ENCODE data around the gene PGS1. TPM values are rescaled to one million over a fixed set of nuclear protein-coding genes. Genes with fewer than 3 reads are reported as not detected.
A peak's percentile ranks its signal among the peaks of the same experiment; 100 is the strongest.

Gene PGS1
- total RNA-seq, 1 experiment from 2014 or later: 57.8 TPM

DNA sequence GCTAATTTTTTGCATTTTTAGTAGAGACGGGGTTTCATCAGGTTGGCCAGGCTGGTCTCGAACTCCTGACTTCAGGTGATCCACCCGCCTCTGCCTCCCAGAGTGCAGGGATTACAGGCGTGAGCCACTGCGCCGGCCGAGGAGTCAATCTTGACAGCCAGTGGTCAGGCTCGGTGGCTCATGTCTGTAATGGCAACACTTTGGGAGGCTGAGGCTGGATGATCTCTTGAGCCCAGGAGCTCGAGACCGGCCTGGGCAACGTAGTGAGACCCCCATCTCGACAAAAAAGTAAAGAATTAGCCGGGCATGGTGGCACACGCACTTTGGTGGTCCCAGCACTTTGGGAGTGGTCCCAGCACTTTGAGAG, 608 bp upstream of the PGS1 start:
- no peak for DNase-seq (ENCODE audit: low read depth)
- in situ Hi-C loops (cut with HindIII; ENCODE audit: low pct_unique_long_range_greater_than_20kb, low sequenced_read_pairs): no loop called here

DNA sequence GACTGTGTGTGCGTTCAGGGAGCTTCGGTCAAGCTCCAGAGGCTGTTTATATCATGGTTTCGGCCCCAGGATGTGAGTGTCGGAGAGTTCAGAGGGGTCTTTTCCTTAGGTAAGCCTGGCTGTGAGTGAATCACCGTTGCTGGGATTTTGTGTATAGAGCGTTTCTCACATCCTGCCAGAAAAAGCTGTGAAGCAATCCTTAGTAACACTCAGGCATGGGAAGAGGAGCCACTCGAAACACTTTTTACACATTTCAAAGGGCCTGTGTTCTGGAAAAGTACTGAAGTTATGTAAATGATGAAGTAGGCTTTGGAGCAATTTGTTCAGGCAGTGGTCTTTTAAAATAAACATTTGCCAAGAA, 662 bp downstream of the PGS1 start:
- in situ Hi-C loops (cut with HindIII; ENCODE audit: low pct_unique_long_range_greater_than_20kb, low sequenced_read_pairs): no loop called here
- DNase-seq (ENCODE audit: low read depth): no peak

DNA sequence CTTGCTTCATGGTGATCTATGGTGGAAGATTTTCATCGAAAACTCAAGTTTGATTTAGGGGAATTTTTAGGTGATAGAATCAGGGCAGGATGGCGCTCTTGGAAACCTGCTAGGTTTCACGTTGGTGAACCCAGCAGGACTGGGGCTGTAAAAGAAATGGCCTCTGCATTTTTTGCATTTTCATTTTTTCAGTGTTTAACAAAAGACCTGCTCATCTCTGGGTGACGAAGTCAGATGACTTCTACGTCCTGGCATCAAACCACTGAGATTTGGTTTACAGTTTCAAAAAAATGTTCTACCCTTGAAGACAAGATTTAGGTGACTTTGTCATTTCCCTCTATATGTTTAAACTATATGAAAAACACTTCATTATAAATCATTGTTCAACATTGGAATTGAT, 1.9 kb downstream of the PGS1 start:
- in situ Hi-C loops (cut with HindIII; ENCODE audit: low pct_unique_long_range_greater_than_20kb, low sequenced_read_pairs): no loop called here
- no peak for DNase-seq (ENCODE audit: low read depth)

DNA sequence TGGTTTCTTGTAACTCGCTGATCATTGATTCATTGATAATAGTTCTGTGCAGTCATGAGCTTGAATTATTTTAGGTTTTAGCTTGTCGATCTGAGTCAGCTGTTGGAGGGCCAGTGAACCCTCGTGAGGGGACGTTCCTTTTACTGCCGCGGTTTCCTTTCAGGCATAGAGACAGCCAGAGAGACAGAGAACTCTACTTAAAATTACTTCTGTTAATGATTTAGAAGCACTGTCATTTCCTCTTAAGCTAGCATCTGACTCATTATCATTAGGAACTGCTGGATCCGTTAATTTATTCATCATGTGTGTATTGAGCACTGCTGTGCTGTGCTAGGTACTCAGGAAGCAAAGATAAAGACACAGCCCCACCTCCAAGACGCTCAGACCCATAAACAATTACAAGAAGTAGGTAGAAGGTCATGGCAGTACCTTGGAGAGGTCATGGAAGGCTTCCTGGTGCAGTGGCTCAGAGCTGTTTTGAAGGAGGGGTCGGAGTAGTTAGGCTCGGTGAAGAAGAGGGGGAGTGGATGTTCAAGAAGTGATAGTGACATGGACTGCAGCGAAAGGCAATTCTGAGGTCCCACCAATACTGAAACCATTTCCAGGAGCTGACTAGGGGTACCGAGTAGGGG, 3.3 kb downstream of the PGS1 start:
- in situ Hi-C loops (cut with HindIII; ENCODE audit: low pct_unique_long_range_greater_than_20kb, low sequenced_read_pairs): no loop called here
- DNase-seq (ENCODE audit: low read depth): peak; percentile 87

DNA sequence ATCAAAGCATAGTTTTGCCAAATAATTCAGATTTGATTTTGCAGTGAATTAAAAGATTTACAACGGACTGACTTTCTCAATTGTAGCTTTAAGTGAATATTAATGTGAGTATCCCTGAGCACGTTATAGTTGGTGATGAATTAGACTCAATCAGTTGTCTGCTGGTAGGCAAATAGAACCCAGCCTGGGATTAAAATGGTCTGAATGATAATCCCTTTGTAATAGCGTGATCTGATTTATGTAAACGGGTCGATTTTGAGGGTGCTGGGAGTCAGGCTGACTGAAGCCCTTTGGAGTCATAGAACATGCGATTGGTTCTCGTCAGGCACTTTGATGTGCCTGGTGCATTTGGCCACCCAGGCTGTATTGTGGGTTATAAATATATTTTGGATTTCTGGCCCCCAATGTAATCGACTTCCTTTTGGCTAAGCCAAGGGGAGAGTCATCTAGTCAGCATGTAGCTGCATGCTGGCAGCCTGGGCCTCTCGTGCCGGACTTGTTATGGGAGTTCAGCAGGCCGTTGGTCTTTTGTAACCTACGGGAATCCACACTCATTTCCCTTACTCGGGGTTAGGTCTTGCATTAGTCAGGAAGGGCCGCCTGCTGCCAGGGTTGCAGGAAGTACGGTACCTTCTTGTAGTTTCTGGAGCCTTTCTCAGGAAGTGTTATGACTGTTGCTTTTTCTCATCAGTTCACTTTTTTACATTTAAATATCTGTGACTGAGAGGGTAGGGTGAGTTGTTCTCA, 5.4 kb downstream of the PGS1 start:
- DNase-seq (ENCODE audit: low read depth): no peak
- in situ Hi-C loops (cut with HindIII; ENCODE audit: low pct_unique_long_range_greater_than_20kb, low sequenced_read_pairs): no loop called here

GRCh38 chr17:78384479-78385175, 6.2 kb downstream of the PGS1 start:
- DNase-seq (ENCODE audit: low read depth): no peak
- in situ Hi-C loops (cut with HindIII; ENCODE audit: low pct_unique_long_range_greater_than_20kb, low sequenced_read_pairs): no loop called here

DNA sequence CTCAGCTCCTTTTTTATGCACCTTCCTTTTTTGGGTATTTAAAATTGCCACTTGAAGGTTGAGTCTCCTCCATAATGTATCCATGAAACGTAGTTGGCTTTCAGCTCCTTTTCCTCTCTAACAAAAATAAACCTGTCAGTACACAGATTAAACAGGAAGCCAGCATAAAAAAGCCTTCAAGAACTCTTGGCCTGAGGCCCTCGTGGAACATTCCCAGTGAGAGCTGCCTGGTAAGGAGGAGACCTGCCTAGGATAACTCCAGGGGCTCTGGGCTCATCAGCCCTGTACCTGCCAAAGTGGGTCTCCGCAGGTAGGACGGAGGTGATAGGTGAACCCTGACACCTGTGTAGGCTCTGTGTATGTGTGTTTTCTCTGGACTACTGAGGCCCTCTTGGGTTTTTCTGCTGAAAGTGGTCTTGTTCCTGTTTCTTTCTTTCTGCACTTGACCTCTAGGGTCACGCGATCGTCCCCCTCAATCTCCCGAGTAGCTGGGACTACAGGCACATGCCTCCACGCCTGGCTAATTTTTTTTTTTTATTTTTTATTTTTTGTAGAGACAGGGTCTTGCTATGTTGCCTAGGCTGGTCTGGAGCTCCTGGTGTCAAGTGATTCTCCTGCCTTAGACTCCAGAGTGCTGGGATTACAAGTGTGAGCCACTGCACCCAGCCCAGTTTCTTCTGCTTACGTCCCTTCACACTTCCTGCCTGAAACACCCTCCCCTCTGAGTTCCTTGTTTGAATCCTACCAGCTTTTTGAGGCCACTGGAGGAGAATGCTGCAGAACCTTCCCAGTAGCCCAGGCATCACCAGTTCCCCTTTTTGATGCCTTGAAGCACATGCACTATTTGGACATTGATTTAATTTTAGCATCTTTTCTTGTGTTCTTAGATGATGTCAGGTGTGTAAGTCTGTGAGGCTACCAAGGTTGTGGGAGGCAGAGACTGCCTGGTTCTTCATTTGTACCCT, 9.8 kb downstream of the PGS1 start:
- in situ Hi-C loops (cut with HindIII; ENCODE audit: low pct_unique_long_range_greater_than_20kb, low sequenced_read_pairs): no loop called here
- no peak for DNase-seq (ENCODE audit: low read depth)

DNA sequence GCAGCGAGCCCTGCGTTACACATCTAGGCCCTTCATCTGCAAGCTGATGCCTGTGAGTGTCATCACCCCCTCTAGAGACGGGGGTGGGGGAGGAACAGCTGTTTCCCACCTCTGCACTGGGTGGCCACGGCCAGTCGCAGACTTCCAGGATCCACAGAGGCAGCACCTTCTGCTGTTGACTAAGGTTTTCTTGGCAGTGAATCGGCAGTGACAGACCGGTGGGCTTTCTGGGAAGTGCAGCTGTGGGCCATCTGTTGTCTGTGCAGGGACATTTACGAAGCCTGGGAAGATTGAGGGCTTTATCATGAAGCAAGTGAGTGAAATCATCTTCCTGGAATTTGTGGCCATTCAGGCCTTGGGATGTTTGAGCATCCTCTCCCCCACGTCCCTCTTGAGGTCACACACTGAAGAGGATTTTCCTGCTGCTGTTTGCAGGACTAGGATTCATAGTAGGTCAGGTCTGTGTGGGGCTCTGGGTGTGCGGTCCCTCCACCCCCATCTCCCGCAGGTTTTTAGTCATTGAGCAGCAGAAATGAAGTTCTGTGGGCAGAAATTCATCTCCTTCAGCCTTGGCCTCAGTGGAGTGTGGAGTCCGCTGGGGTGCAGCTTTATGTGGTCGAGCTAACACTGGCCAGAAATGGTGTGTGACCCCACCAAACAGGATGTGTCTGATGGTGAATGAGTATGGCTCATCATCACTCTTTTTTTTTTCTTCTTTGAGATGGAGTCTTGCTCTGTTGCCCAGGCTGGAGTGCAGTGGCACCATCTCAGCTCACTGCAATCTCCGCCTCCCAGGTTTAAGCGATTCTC, 12.0 kb downstream of the PGS1 start:
- in situ Hi-C loops (cut with HindIII; ENCODE audit: low pct_unique_long_range_greater_than_20kb, low sequenced_read_pairs): no loop called here
- peak; percentile 47 for DNase-seq (ENCODE audit: low read depth)

GRCh38 chr17:78391051-78391431, 12.6 kb downstream of the PGS1 start:
- DNase-seq (ENCODE audit: low read depth): no peak
- in situ Hi-C loops (cut with HindIII; ENCODE audit: low pct_unique_long_range_greater_than_20kb, low sequenced_read_pairs): no loop called here

- in situ Hi-C loops (cut with HindIII; ENCODE audit: low pct_unique_long_range_greater_than_20kb, low sequenced_read_pairs): no loop called here
- DNase-seq (ENCODE audit: low read depth): peak; percentile 53
Measured at GRCh38 chr17:78391843-78392242, 13.4 kb downstream of the PGS1 start.

DNA sequence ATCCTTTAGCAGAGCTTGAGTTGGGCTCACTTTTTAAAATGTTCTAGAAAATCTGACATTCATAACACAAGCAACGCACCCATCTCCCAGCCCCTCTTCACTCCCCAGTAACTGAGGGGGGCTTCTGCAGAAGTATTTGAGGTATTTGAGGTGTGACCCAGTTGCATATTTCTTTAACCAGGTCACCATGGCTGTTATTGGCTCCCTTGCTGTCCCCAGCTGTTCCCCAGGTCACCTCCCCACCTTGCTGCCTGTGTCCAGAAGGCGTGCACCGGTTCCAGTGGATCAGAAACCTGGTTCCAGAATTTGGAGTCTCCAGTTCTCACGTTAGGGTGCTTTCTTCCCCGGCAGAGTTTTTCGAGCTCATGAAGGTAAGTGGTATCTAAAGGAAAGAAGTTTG, 13.8 kb downstream of the PGS1 start:
- DNase-seq (ENCODE audit: low read depth): no peak
- in situ Hi-C loops (cut with HindIII; ENCODE audit: low pct_unique_long_range_greater_than_20kb, low sequenced_read_pairs): no loop called here

GRCh38 chr17:78393575-78393974, 15.1 kb downstream of the PGS1 start:
- no peak for DNase-seq (ENCODE audit: low read depth)

GRCh38 chr17:78394209-78394608, 15.8 kb downstream of the PGS1 start:
- peak; percentile 47 for DNase-seq (ENCODE audit: low read depth)
- in situ Hi-C loops (cut with HindIII; ENCODE audit: low pct_unique_long_range_greater_than_20kb, low sequenced_read_pairs): no loop called here

More at GRCh38 chr17:78393575-78393974, 15.1 kb downstream of the PGS1 start:
- in situ Hi-C loops (cut with HindIII; ENCODE audit: low pct_unique_long_range_greater_than_20kb, low sequenced_read_pairs): no loop called here

DNA sequence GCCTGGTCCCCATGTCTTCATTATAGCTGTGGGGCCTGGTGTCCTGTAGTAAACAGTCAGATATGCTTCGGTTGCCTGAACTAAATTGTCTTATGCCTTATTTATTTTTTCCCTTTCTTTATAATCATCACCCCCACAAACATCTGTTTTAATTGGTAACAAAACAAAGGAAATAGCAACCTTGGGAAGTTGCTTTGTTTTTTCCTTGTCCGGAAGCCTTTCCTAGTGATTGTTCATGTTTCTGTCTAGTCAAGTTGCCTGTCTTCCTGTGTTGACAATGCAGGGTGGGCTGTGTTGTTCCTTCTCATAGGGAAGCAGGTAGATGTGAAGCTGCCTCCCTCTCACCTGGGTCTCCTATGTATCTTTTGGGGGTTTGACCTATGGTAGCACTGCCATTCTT, 16.7 kb downstream of the PGS1 start:
- no peak for DNase-seq (ENCODE audit: low read depth)
- in situ Hi-C loops (cut with HindIII; ENCODE audit: low pct_unique_long_range_greater_than_20kb, low sequenced_read_pairs): no loop called here

DNA sequence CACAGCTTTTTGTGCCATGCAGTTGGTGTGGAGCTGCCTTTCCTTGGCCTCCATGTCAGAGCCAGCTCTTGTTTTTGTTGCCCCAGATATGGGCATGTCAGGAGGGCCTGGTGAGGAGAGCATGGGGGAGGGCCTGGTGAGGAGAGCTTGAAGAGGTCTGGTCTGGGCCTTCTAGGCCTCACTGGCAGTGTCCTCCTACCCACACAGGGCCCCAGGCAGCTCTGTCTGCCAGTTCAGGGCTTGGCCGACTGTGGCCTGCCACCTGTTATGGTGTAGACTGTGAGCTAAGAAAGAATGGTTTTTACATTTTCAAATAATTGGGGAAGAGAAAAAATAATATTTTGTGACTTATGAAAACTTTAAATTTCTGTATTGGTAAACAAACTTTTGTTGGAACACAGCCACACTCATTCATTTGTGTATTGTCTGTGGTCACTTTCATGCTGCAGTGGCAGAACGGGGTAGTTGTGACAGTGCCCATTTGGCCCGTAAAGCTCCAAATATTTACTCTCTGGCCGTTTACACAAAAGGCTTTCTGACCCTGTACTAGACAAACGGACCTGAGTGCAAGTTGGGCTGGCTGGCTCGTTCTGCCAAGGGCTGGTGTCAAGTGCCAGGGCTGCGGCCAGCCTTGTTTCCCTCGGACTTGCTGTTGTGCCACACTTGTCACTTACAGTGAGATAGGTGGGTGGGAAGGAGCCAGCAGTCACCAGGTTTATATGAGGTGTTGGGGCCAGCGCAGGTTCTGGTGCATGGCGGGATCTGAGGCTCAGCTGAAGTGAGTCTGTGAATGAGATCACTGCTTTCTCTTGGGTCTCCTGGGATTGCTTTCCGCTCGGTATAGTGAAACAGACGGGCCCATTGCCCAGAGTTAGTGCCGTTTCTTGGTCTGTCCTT, 18.2 kb downstream of the PGS1 start:
- no peak for DNase-seq (ENCODE audit: low read depth)
- in situ Hi-C loops (cut with HindIII; ENCODE audit: low pct_unique_long_range_greater_than_20kb, low sequenced_read_pairs): no loop called here

GRCh38 chr17:78397681-78398101, 19.2 kb downstream of the PGS1 start:
- DNase-seq (ENCODE audit: low read depth): no peak
- in situ Hi-C loops (cut with HindIII; ENCODE audit: low pct_unique_long_range_greater_than_20kb, low sequenced_read_pairs): no loop called here

DNA sequence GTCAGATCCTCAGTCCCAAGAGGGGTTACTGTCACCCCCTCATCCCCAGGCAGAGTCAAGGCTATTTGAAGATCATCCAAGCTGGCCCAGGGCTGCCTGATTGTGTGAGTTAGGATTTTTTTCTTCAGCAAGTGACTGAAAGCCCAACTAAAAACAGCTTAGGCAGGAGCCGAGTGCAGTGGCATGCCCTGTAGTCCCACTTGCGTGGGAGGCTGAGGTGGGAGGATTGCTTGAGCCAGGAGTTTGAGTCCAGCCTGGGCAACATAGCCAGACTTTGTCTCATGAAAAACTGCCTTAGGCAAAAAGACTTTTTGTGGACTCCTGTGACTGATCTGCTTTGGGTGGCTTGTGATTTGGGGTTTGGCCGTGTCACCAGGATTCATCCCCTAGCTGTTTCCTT, 19.9 kb downstream of the PGS1 start:
- no peak for DNase-seq (ENCODE audit: low read depth)
- in situ Hi-C loops (cut with HindIII; ENCODE audit: low pct_unique_long_range_greater_than_20kb, low sequenced_read_pairs): no loop called here

All from Caki2 (cell line).